Fibroblast of lung (primary cell): ENCODE results near the gene RFTN2.

Experiments
- CTCF ChIP-seq, 2 donors: IDR thresholded peaks in 1 of 2; conservative IDR thresholded peaks in 1 of 2; 1 replicate in 1 of 2; 2 replicates in 1 of 2; pipeline ENCODE4 v1.5.1; 2011 to 2012; ENCODE audit warnings: low read length in 2 of 2, control low read depth in 1 of 2, inconsistent platforms in 1 of 2, low read depth in 1 of 2, mild to moderate bottlenecking in 1 of 2
- EZH2 ChIP-seq: IDR thresholded peaks from 2 replicates; pipeline ENCODE4 v1.5.1; 2012; ENCODE audit warnings: low read length, control low read depth, mild to moderate bottlenecking; ENCODE audit errors: missing control alignments

- TF ChIP-seq CTCF (conservative IDR thresholded peaks at IDR 0.05 in 1 of 2, IDR thresholded peaks at IDR 0.05 in 1 of 2; ENCODE audit: low read depth in 1 of 2, low read length in 2 of 2) (no peak), EZH2 (no peak)
Observed at GRCh38 chr2:197674060-197674459, 1.3 kb downstream of the RFTN2 start.
